IPS-18c (cell line): ENCODE results near the gene MACROD2.
"Not testable (repeated sequence)": the region's sequence is repeated elsewhere in the genome, so short reads cannot be mapped to it uniquely, and the experiment has no call there.

Experiments used
- H3K4me3 ChIP-seq: 2 replicates; pipeline ENCODE4 v1.7.0; 2013; ENCODE audit warnings: low read depth, mild to moderate bottlenecking, low read length, moderate library complexity; ENCODE audit not compliant: insufficient read depth
- H3K9me3 ChIP-seq: one replicate; pipeline ENCODE4 v1.6.1; 2013; ENCODE audit warnings: mild to moderate bottlenecking, low read length, moderate library complexity; ENCODE audit not compliant: control insufficient read depth, insufficient read depth

MACROD2 gene

GRCh38 chr20:14445310-14445709, 450.0 kb downstream of the MACROD2 start:
- Histone ChIP-seq H3K9me3 (no peaks in the 10 kb centered on the region), H3K4me3 (no peak overlapping the region)

- Histone ChIP-seq H3K9me3 (no peaks in the 10 kb centered on the region), H3K4me3 (no peak overlapping the region)
Measured at GRCh38 chr20:14445902-14446301, 450.6 kb downstream of the MACROD2 start.

GRCh38 chr20:14446446-14446845, 451.1 kb downstream of the MACROD2 start:
- H3K9me3 ChIP-seq = no peaks in the 10 kb centered on the region

GRCh38 chr20:14449323-14449722, 454.0 kb downstream of the MACROD2 start:
- Histone ChIP-seq H3K4me3 (no peak overlapping the region), H3K9me3 (no peaks in the 10 kb centered on the region)

More at GRCh38 chr20:14446446-14446845, 451.1 kb downstream of the MACROD2 start:
- no peak overlapping the region for H3K4me3 ChIP-seq

- Histone ChIP-seq H3K9me3 (no peaks in the 10 kb centered on the region), H3K4me3 (no peak overlapping the region)
Measured at GRCh38 chr20:14450256-14450655, 454.9 kb downstream of the MACROD2 start.

GRCh38 chr20:14451458-14451857, 456.1 kb downstream of the MACROD2 start:
- H3K9me3 ChIP-seq = no peaks in the 10 kb centered on the region
- H3K4me3 ChIP-seq = no peak overlapping the region

- no peaks in the 10 kb centered on the region for H3K9me3 ChIP-seq
- no peak overlapping the region for H3K4me3 ChIP-seq
Measured at GRCh38 chr20:14453259-14453658, 457.9 kb downstream of the MACROD2 start.

GRCh38 chr20:14454296-14454695, 459.0 kb downstream of the MACROD2 start:
- no peaks in the 10 kb centered on the region for H3K9me3 ChIP-seq
- H3K4me3 ChIP-seq = no peak overlapping the region

- H3K4me3 ChIP-seq, H3K9me3 ChIP-seq: not testable (repeated sequence)
Measured at GRCh38 chr20:14467104-14467827, 471.9 kb downstream of the MACROD2 start.

- Histone ChIP-seq H3K9me3 (no peaks in the 10 kb centered on the region), H3K4me3 (no peak overlapping the region)
Measured at GRCh38 chr20:14470231-14470899, 475.0 kb downstream of the MACROD2 start.

- Histone ChIP-seq H3K9me3 (no peaks in the 10 kb centered on the region), H3K4me3 (no peak overlapping the region)
Measured at GRCh38 chr20:14470977-14471661, 475.8 kb downstream of the MACROD2 start.

GRCh38 chr20:14477125-14477524, 481.8 kb downstream of the MACROD2 start:
- Histone ChIP-seq H3K4me3 (no peak overlapping the region), H3K9me3 (no peaks in the 10 kb centered on the region)

GRCh38 chr20:14478126-14478525, 482.8 kb downstream of the MACROD2 start:
- H3K4me3 ChIP-seq = no peak overlapping the region

GRCh38 chr20:14481863-14482262, 486.5 kb downstream of the MACROD2 start:
- no peaks in the 10 kb centered on the region for H3K9me3 ChIP-seq
- no peak overlapping the region for H3K4me3 ChIP-seq

More at GRCh38 chr20:14478126-14478525, 482.8 kb downstream of the MACROD2 start:
- H3K9me3 ChIP-seq = no peaks in the 10 kb centered on the region

- Histone ChIP-seq H3K4me3 (no peak overlapping the region), H3K9me3 (no peaks in the 10 kb centered on the region)
Measured at GRCh38 chr20:14488212-14488611, 492.9 kb downstream of the MACROD2 start.

- H3K9me3 ChIP-seq = no peaks in the 10 kb centered on the region
Measured at GRCh38 chr20:14488756-14489479, 493.6 kb downstream of the MACROD2 start.

GRCh38 chr20:14489544-14489943, 494.2 kb downstream of the MACROD2 start:
- H3K4me3 ChIP-seq = no peak overlapping the region
- no peaks in the 10 kb centered on the region for H3K9me3 ChIP-seq

More at GRCh38 chr20:14488756-14489479, 493.6 kb downstream of the MACROD2 start:
- H3K4me3 ChIP-seq = no peak overlapping the region
